HepG2 (cell line): ENCODE data around the gene EPB42. TPM values are rescaled to one million over a fixed set of nuclear protein-coding genes. Genes with fewer than 3 reads are reported as not detected.

Source experiments
- ADNP ChIP-seq: sonication (generic); formaldehyde crosslinking; IDR thresholded peaks from 2 replicates; pipeline ENCODE4 v1.4.0; 2020; ENCODE audit warnings: missing genetic modification reagents
- CBFB ChIP-seq: sonication (generic); formaldehyde crosslinking; IDR thresholded peaks from 2 replicates; pipeline ENCODE4 v1.4.0; 2020; ENCODE audit warnings: missing genetic modification reagents
- E2F2 ChIP-seq: sonication (generic); formaldehyde crosslinking; IDR thresholded peaks from 2 replicates; pipeline ENCODE4 v1.4.0; 2020; ENCODE audit warnings: missing genetic modification reagents, borderline replicate concordance
- HMG20B ChIP-seq: conservative IDR thresholded peaks from 2 replicates; pipeline ENCODE4 v1.6.1; 2016; ENCODE audit warnings: missing genetic modification reagents, missing compliant biosample characterization
- KLF9 ChIP-seq: IDR thresholded peaks from 2 replicates; pipeline ENCODE4 v1.6.1; 2016; ENCODE audit warnings: low read depth
- MAFG ChIP-seq: sonication (generic); formaldehyde crosslinking; IDR thresholded peaks from 2 replicates; pipeline ENCODE4 v1.5.1; 2020; ENCODE audit warnings: mild to moderate bottlenecking, missing genetic modification reagents
- MNT ChIP-seq: fragments of 450-650 bp; IDR thresholded peaks from 2 replicates; pipeline ENCODE4 v1.6.1; 2016
- PAX8 ChIP-seq: sonication (generic); formaldehyde crosslinking; IDR thresholded peaks from 2 replicates; pipeline ENCODE4 v1.8.0; 2022; ENCODE audit warnings: mild to moderate bottlenecking, missing genetic modification reagents, borderline replicate concordance
- ZFP82 ChIP-seq: sonication (generic); formaldehyde crosslinking; IDR thresholded peaks from 2 replicates; pipeline ENCODE4 v1.5.1; 2020; ENCODE audit warnings: mild to moderate bottlenecking, missing genetic modification reagents, borderline replicate concordance
- ZNF121 ChIP-seq: sonication (generic); formaldehyde crosslinking; IDR thresholded peaks from 2 replicates; pipeline ENCODE4 v1.5.0; 2020; ENCODE audit warnings: mild to moderate bottlenecking, missing genetic modification reagents
- ZNF230 ChIP-seq: sonication (generic); formaldehyde crosslinking; IDR thresholded peaks from 2 replicates; pipeline ENCODE4 v1.4.0; 2020; ENCODE audit warnings: mild to moderate bottlenecking, missing genetic modification reagents
- ZNF549 ChIP-seq: sonication (generic); formaldehyde crosslinking; IDR thresholded peaks from 2 replicates; pipeline ENCODE4 v1.5.0; 2020; ENCODE audit warnings: missing genetic modification reagents
- ZNF607 ChIP-seq: sonication (generic); formaldehyde crosslinking; IDR thresholded peaks from 2 replicates; pipeline ENCODE4 v1.5.1; 2020; ENCODE audit warnings: missing genetic modification reagents, mild to moderate bottlenecking, borderline replicate concordance
- polyA plus RNA-seq, 8 experiments: library from polyadenylated mRNA; depleted of rRNA in 3 of 8; stranded (reverse) in 7 of 8; unstranded in 1 of 8; fragments of >200 nt; fragmentation: Illumina TruSeq in 4 of 8; extraction: Trizol in 4 of 8; gene quantifications; 2 replicates each; pipeline versions ENCODE4 v1.2.1 to v1.2.3, GENCODE V29; 2011 to 2016; ENCODE audit warnings: low read depth in 4 of 8, missing spikeins in 1 of 8, mixed read lengths in 1 of 8; ENCODE audit not compliant: insufficient read depth in 1 of 8
- total RNA-seq, 5 experiments: library from RNA; depleted of rRNA; stranded (reverse); fragments of >200 nt; fragmentation: Illumina TruSeq; extraction: Trizol; gene quantifications; 2 replicates each; pipeline ENCODE4 v1.2.3, GENCODE V29; 2016; ENCODE audit warnings: low read depth in 1 of 5
- TF ChIP-seq, protein P1 (sequence below): IDR thresholded peaks from 2 replicates; pipeline ENCODE4 v1.6.1; 2016; ENCODE audit warnings: low read depth, control low read depth
- TF ChIP-seq, protein P2 (sequence below): sonication (generic); formaldehyde crosslinking; IDR thresholded peaks from 2 replicates; pipeline ENCODE4 v1.9.0; 2022; ENCODE audit warnings: low read depth, missing genetic modification reagents
- TF ChIP-seq, protein P3 (sequence below): sonication (generic); formaldehyde crosslinking; IDR thresholded peaks from 2 replicates; pipeline ENCODE4 v1.8.1; 2022; ENCODE audit warnings: mild to moderate bottlenecking, missing genetic modification reagents

Gene EPB42
- total and polyA plus RNA-seq, 2 of the 13 experiments (the other 11 are each of a cell fraction or from before 2014, with no cell fraction given) = not detected

- TF ChIP-seq, protein P1, sequence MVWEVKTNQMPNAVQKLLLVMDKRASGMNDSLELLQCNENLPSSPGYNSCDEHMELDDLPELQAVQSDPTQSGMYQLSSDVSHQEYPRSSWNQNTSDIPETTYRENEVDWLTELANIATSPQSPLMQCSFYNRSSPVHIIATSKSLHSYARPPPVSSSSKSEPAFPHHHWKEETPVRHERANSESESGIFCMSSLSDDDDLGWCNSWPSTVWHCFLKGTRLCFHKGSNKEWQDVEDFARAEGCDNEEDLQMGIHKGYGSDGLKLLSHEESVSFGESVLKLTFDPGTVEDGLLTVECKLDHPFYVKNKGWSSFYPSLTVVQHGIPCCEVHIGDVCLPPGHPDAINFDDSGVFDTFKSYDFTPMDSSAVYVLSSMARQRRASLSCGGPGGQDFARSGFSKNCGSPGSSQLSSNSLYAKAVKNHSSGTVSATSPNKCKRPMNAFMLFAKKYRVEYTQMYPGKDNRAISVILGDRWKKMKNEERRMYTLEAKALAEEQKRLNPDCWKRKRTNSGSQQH = 0 out of 2 replicates have a peak, but pooled peaks have one; percentile 40
- TF ChIP-seq, protein P2, sequence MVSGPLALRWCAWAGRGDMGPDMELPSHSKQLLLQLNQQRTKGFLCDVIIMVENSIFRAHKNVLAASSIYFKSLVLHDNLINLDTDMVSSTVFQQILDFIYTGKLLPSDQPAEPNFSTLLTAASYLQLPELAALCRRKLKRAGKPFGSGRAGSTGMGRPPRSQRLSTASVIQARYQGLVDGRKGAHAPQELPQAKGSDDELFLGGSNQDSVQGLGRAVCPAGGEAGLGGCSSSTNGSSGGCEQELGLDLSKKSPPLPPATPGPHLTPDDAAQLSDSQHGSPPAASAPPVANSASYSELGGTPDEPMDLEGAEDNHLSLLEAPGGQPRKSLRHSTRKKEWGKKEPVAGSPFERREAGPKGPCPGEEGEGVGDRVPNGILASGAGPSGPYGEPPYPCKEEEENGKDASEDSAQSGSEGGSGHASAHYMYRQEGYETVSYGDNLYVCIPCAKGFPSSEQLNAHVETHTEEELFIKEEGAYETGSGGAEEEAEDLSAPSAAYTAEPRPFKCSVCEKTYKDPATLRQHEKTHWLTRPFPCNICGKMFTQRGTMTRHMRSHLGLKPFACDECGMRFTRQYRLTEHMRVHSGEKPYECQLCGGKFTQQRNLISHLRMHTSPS (CRISPR knock-in tag) = peak; percentile 6; the same call in 1 of the 2 replicates
- TF ChIP-seq MAFG (CRISPR knock-in tag) (no peak), ZNF549 (CRISPR knock-in tag) (no peak), MNT (peak; percentile 91), KLF9 (CRISPR knock-in tag) (peak; percentile 60; the same call in 1 of the 2 replicates), PAX8 (CRISPR knock-in tag) (no peak), ADNP (CRISPR knock-in tag) (no peak), ZNF230 (CRISPR knock-in tag) (no peak), ZNF607 (no peak), HMG20B (CRISPR knock-in tag) (no peak; the same call in 1 of the 2 replicates), ZFP82 (no peak), CBFB (CRISPR knock-in tag) (peak; percentile 82; the same call in 1 of the 2 replicates), E2F2 (CRISPR knock-in tag) (peak; percentile 73; the same call in 1 of the 2 replicates), ZNF121 (CRISPR knock-in tag) (no peak)
- TF ChIP-seq, protein P3, sequence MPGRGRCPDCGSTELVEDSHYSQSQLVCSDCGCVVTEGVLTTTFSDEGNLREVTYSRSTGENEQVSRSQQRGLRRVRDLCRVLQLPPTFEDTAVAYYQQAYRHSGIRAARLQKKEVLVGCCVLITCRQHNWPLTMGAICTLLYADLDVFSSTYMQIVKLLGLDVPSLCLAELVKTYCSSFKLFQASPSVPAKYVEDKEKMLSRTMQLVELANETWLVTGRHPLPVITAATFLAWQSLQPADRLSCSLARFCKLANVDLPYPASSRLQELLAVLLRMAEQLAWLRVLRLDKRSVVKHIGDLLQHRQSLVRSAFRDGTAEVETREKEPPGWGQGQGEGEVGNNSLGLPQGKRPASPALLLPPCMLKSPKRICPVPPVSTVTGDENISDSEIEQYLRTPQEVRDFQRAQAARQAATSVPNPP (CRISPR knock-in tag) = no peak
These were observed 35.4 kb downstream of the EPB42 start, which contains the start of gene CCNDBP1 (continued) for GRCh38 chr15:43185157-43186002.
